HG02623 (cell line): Measurements from ENCODE around the gene TUBG1.

Source experiments
- ATAC-seq: cut with Tn5 transposase; IDR thresholded peaks from one replicate; pipeline ENCODE4 v1.9.1; 2021; ENCODE audit warnings: moderate library complexity; ENCODE audit not compliant: unreplicated experiment

The TUBG1 gene

GRCh38 chr17:42609182-42609813 is at the start of gene TUBG1, which contains the start of gene RETREG3:
TUBG1 (plus strand) TSS chr17:42609683; CDS start chr17:42609738, 55 bp downstream.
RETREG3 (minus strand) TSS chr17:42609374; CDS start chr17:42609324, 50 bp downstream.
- peak; percentile 89 for ATAC-seq

GRCh38 chr17:42560246-42560645 is 49.2 kb upstream of the TUBG1 start:
- no peak for ATAC-seq

GRCh38 chr17:42561897-42562387 is 47.5 kb upstream of the TUBG1 start, which contains the start of gene COASY:
COASY (plus strand) TSS chr17:42562148; CDS start chr17:42562623, 475 bp downstream.
- ATAC-seq = peak; percentile 58

GRCh38 chr17:42562388-42563142 is 46.9 kb upstream of the TUBG1 start:
- no peak for ATAC-seq

GRCh38 chr17:42563143-42563509 is 46.4 kb upstream of the TUBG1 start:
- ATAC-seq = no peak

GRCh38 chr17:42563543-42563942 is 45.9 kb upstream of the TUBG1 start:
- no peak for ATAC-seq

- no peak for ATAC-seq
These were observed 45.5 kb upstream of the TUBG1 start for GRCh38 chr17:42563950-42564349.

- ATAC-seq = no peak
These were observed 44.5 kb upstream of the TUBG1 start for GRCh38 chr17:42564815-42565522.

- no peak for ATAC-seq
These were observed 43.8 kb upstream of the TUBG1 start for GRCh38 chr17:42565523-42566214.

GRCh38 chr17:42566215-42566882 is 43.1 kb upstream of the TUBG1 start:
- no peak for ATAC-seq

GRCh38 chr17:42566883-42567573 is 42.5 kb upstream of the TUBG1 start, which contains the start of gene MLX:
MLX (plus strand) TSS chr17:42567100; CDS start chr17:42567125, 25 bp downstream.
- ATAC-seq = no peak

- ATAC-seq = no peak
These were observed 41.0 kb upstream of the TUBG1 start for GRCh38 chr17:42568341-42569111.

GRCh38 chr17:42571435-42572225 is 37.9 kb upstream of the TUBG1 start:
- no peak for ATAC-seq

- ATAC-seq = no peak
These were observed 36.4 kb upstream of the TUBG1 start for GRCh38 chr17:42573095-42573494.

GRCh38 chr17:42574463-42574862 is 35.0 kb upstream of the TUBG1 start:
- no peak for ATAC-seq

- ATAC-seq = no peak
These were observed 32.3 kb upstream of the TUBG1 start for GRCh38 chr17:42577140-42577531.

- peak; percentile 73 for ATAC-seq
These were observed 31.8 kb upstream of the TUBG1 start, which contains the start of gene PSMC3IP for GRCh38 chr17:42577532-42578281. PSMC3IP (minus strand) TSS chr17:42577729; CDS start chr17:42577686, 43 bp downstream.
